BLaER1 (cell line): ENCODE measurements around the gene CNPPD1.

Experiments used
- H3K27ac ChIP-seq: shearing (Covaris generic); formaldehyde crosslinking; 2 replicates; pipeline ENCODE4 v1.8.1; 2022
- H3K27me3 ChIP-seq: shearing (Covaris generic); formaldehyde crosslinking; 2 replicates; pipeline ENCODE4 v1.8.1; 2022
- H3K36me3 ChIP-seq: shearing (Covaris generic); formaldehyde crosslinking; 2 replicates; pipeline ENCODE4 v1.8.1; 2022
- H3K4me1 ChIP-seq: shearing (Covaris generic); formaldehyde crosslinking; 2 replicates; pipeline ENCODE4 v1.8.1; 2022
- H3K4me2 ChIP-seq: shearing (Covaris generic); formaldehyde crosslinking; 2 replicates; pipeline ENCODE4 v1.8.1; 2022
- H3K4me3 ChIP-seq: shearing (Covaris generic); formaldehyde crosslinking; 2 replicates; pipeline ENCODE4 v1.8.1; 2022
- H3K9ac ChIP-seq: shearing (Covaris generic); formaldehyde crosslinking; 2 replicates; pipeline ENCODE4 v1.8.1; 2022
- H3K9me3 ChIP-seq: shearing (Covaris generic); formaldehyde crosslinking; 2 replicates; pipeline ENCODE4 v1.8.1; 2022
- H4K20me1 ChIP-seq: shearing (Covaris generic); formaldehyde crosslinking; 2 replicates; pipeline ENCODE4 v1.8.1; 2022
- Cebpa-rat ChIP-seq: shearing (Covaris generic); IDR thresholded peaks from 2 replicates; pipeline ENCODE4 v1.8.1; 2022

The CNPPD1 gene

DNA sequence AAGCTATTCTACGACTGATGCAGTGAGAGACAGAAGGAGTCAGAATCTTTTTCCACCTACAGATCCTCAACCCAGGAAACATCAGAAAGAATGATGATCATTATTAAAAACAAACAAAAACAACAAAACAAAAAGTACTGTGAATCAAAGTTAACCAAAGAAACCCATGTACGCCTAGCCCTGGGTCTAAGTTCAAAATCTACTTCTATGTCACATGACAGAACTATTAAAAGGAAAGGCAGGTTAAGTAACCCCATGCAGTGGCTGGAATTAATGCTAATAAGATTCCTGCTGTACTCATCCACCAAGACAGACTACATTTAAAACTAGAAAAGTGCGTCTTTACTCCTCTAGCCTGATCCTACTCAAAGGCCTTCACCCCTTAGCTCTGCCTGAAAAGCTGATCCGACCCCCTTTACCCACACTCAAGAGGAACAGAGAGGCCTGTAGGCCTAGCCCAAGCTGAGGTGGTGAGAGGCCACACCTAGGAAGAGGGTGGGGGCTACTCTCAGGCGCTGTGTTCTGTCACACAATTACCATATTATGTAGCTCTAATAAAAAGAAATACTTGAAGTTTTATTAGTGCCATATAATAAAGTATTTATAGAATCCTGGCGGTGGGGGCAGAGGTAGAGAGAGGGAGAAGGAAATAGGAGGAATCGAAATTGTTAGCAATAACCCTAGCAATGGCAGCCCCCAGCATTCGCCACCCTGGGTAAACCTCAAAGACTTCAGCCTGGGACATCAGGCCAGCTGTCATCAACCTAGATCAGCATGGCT lies 53.2 kb downstream of the CNPPD1 start:
- H3K36me3 ChIP-seq: no peaks in the 10 kb centered on the region
- no peaks in the 10 kb centered on the region for H3K27me3 ChIP-seq
- H4K20me1 ChIP-seq: peaks cover 60% of the 10 kb centered on the region
- TF ChIP-seq Cebpa-rat: no peak
- H3K4me3 ChIP-seq: no peak overlapping the region
- H3K4me2 ChIP-seq: no peak overlapping the region
- H3K9ac ChIP-seq: no peak overlapping the region
- no peaks in the 10 kb centered on the region for H3K9me3 ChIP-seq
- peaks cover 8% of the 10 kb centered on the region for H3K4me1 ChIP-seq
- H3K27ac ChIP-seq: no peak overlapping the region

DNA sequence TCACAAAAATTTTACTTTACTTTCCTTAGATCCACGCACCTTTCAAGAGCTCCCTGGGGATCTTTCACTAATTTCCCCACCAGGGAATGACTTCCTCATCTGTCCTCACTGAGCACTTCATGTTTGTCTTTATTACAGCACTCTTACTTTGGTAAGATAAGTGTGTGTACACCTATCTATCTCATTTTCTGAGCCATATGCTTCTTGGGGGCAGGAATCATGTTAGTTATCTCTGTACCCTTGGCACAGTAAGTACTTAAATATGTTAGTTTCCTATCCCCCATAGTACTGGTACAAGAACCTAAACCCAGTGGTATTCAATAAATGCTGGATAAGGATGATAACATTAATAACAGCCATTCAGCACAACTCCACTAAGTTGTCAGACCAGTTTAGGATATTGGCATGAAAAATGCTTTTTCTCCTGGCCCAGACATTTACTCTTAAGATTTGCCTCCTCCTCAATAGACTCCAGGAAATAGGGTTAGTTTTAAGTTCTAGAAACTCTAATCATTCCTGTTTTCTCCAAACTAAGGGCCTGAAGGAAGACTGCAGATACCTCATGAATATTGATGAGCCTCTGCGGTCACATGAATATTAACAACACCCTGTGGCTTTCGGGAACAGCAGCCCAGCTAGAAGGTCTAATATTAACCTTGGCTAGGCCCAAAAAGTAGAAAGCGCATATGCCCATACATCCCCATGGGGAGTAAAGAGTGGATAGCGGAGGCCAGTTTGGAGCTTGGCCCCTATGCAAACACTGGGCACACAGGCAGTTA lies 54.3 kb downstream of the CNPPD1 start:
- Histone ChIP-seq H3K9me3 (no peaks in the 10 kb centered on the region), H4K20me1 (peaks cover 50% of the 10 kb centered on the region), H3K9ac (no peak overlapping the region), H3K4me1 (peaks cover 20% of the 10 kb centered on the region), H3K36me3 (no peaks in the 10 kb centered on the region), H3K27ac (no peak overlapping the region), H3K27me3 (no peaks in the 10 kb centered on the region), H3K4me3 (no peak overlapping the region), H3K4me2 (no peak overlapping the region)
- TF ChIP-seq Cebpa-rat: no peak
